Measurements from ENCODE around the gene ORM1. TPM values are rescaled to one million over a fixed set of nuclear protein-coding genes. Genes with fewer than 3 reads are reported as not detected.

ORM1 gene
- total RNA-seq, 3 donors from 2014 or later = 2.8 TPM; not detected in 2

DNA sequence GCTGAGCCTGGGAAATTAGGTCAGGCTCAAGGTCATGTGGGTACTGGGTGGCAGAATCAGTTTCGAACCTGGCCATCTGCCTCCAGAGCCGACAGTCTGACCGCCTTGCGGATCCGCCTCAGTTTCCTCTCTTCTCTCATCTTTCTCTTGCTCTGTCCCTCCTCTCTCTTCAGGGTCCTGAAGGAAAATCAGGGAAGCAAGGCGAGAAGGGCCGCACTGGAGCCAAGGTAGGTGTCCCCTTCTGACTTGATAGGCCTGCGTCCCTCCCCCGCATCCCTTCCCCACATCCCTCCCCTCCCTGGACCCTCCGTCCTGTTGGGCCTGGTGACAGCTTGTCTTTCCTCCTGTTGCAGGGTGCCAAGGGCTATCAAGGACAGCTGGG, 40.8 kb upstream of the ORM1 start:
- H3K36me3 ChIP-seq (ENCODE audit: low read depth) = no peaks in the 10 kb centered on the region
- intact Hi-C loops (cut with DNase I, micrococcal nuclease) = no loop called here
- TF ChIP-seq, protein P1, sequence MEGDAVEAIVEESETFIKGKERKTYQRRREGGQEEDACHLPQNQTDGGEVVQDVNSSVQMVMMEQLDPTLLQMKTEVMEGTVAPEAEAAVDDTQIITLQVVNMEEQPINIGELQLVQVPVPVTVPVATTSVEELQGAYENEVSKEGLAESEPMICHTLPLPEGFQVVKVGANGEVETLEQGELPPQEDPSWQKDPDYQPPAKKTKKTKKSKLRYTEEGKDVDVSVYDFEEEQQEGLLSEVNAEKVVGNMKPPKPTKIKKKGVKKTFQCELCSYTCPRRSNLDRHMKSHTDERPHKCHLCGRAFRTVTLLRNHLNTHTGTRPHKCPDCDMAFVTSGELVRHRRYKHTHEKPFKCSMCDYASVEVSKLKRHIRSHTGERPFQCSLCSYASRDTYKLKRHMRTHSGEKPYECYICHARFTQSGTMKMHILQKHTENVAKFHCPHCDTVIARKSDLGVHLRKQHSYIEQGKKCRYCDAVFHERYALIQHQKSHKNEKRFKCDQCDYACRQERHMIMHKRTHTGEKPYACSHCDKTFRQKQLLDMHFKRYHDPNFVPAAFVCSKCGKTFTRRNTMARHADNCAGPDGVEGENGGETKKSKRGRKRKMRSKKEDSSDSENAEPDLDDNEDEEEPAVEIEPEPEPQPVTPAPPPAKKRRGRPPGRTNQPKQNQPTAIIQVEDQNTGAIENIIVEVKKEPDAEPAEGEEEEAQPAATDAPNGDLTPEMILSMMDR (IDR thresholded peaks at IDR 0.05) = no peak
- DNase-seq = peak in 2 of 3 donors; percentile 10 to 38
- no peak overlapping the region for H3K4me3 ChIP-seq
- no peaks in the 10 kb centered on the region for H3K9me3 ChIP-seq
- no peak for ATAC-seq
- H3K4me1 ChIP-seq (ENCODE audit: low read depth) = no peaks in the 10 kb centered on the region

DNA sequence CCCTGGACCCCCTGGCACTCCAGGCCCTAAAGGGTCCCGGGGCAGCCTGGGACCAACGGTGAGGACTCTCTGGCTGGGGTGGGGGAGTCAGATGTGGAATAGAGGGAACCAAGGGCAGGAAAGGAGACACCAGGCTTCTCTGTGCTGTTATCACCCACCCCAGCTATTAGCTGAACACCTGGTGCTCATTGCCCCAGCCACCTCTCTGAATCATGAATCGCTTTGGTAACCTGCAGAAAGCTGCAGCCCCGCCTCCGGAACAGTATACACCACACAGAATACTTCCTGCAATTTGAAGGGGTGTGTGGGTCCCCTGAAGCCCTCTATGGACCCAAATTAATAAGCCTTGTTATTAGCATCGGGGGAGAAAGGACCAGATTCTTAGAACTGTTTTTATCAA, 40.4 kb upstream of the ORM1 start:
- Histone ChIP-seq H3K9me3 (no peaks in the 10 kb centered on the region), H3K4me1 (ENCODE audit: low read depth) (no peaks in the 10 kb centered on the region), H3K36me3 (ENCODE audit: low read depth) (no peaks in the 10 kb centered on the region), H3K4me3 (no peak overlapping the region)
- DNase-seq (no peak), ATAC-seq (no peak)
- TF ChIP-seq, protein P1 (IDR thresholded peaks at IDR 0.05) = no peak
- intact Hi-C loops (cut with DNase I, micrococcal nuclease) = no loop called here

DNA sequence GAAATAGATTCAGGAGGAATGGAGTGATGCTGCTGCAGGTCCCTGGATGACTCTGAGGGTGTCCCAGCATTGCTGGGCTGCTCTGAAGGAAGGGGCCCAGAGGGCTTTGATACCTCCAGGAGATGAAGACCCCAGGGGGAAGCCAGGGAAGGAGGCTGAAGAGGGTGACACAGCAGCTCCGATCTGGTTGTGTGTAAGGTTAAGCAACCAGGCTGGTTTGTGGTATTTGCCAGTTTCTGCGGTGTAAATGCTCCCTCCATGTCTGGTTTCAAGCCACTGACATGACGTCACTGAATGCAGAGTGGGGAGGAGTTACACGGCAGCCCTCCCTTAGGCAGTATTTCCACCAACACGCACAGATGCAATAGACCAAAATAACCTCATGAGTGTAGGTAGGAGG, 40.0 kb upstream of the ORM1 start:
- no peaks in the 10 kb centered on the region for H3K36me3 ChIP-seq (ENCODE audit: low read depth)
- no peaks in the 10 kb centered on the region for H3K4me1 ChIP-seq (ENCODE audit: low read depth)
- no peak overlapping the region for H3K4me3 ChIP-seq
- H3K9me3 ChIP-seq = no peaks in the 10 kb centered on the region
- TF ChIP-seq, protein P1 (IDR thresholded peaks at IDR 0.05) = no peak
- no peak for ATAC-seq
- peak in 1 of 3 donors; percentile 12 for DNase-seq
- intact Hi-C loops (cut with DNase I, micrococcal nuclease) = no loop called here

DNA sequence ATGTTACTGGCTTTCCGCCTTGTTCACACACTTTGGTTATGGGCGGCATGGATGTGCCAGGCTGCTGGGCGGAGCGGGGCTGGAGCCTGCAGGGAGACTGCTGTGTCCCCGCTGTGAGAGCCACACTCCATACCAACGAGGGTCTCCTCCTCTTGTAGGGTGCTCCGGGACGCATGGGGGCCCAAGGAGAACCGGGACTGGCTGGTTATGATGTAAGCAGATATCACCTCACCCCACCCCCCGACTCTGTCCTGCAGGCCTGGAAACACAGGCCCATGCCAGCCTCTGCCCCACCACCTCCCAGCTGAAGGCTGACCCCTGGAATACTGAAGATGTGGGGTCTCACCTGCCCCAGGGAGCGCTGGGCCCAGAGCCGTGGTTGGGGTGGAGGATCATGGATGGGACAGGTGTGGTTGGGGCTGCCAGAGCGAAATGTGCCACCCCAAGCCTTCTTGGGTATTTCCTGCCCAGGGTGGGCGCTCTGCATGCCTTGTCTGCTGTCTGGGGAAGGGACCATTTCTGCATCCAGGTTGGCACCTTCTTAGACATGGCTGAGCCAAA, 39.3 kb upstream of the ORM1 start:
- H3K4me3 ChIP-seq = no peak overlapping the region
- intact Hi-C loops (cut with DNase I, micrococcal nuclease) = no loop called here
- peak in 2 of 3 donors; percentile 7 to 29 for DNase-seq
- no peaks in the 10 kb centered on the region for H3K9me3 ChIP-seq
- no peaks in the 10 kb centered on the region for H3K36me3 ChIP-seq (ENCODE audit: low read depth)
- TF ChIP-seq, protein P1 (IDR thresholded peaks at IDR 0.05) = no peak
- no peaks in the 10 kb centered on the region for H3K4me1 ChIP-seq (ENCODE audit: low read depth)
- no peak for ATAC-seq

DNA sequence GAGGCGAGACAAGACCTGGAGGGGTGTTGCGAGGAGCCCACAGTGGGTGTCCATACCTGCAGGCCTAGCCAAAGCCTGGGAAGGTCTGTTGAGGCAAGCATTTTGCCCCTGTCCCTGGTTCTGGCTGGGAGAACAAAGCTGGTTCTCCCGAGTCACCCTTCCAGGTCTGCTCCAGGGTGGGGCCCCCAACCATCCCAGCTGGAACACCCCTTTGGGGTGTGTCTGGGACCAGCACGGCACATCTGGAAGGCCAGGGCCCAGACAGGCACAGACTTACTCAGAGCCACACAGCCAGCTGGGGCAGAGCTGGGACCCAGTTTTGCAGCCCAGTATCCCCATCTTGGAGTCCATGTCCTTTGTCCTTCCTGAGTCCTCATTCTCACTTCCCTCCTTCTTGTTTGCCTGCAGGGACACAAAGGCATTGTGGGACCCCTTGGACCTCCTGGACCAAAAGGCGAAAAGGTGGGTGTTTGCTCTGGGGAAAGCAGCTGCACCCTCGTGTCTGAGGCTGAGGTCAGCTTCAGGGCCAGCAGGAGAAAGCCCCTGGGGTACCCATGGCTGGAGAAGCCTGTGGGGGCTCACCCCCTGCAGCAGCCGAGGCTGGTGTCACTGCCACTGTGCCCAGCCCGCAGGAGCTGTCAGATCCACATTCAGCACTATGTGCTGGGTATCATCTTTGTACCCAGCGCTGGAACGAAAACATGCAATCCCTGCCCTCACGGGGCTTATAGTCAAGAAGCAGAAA, 38.4 kb upstream of the ORM1 start:
- intact Hi-C loops (cut with DNase I, micrococcal nuclease) = loop anchor here in 1 of 2 donors (5.0 kb wide), 1 partner anchor 132 kb away; no protein-coding TSS in a partner anchor
- peak in 1 of 3 donors; percentile 34 for DNase-seq
- H3K36me3 ChIP-seq (ENCODE audit: low read depth) = no peaks in the 10 kb centered on the region

More for the DNA sequence above, 38.4 kb upstream of the ORM1 start:
- Histone ChIP-seq H3K4me1 (ENCODE audit: low read depth) (no peaks in the 10 kb centered on the region), H3K9me3 (no peaks in the 10 kb centered on the region), H3K4me3 (no peak overlapping the region)
- no peak for ATAC-seq
- TF ChIP-seq, protein P1 (IDR thresholded peaks at IDR 0.05) = no peak

All from mucosa of descending colon (tissue), 3 donors.